GM18502 (cell line): ENCODE results near the gene MYLK.

Experiments used
- ATAC-seq: cut with Tn5 transposase; IDR thresholded peaks from one replicate; pipeline ENCODE4 v1.9.1; 2021; ENCODE audit warnings: mild to moderate bottlenecking; ENCODE audit not compliant: unreplicated experiment, poor library complexity

MYLK gene

DNA sequence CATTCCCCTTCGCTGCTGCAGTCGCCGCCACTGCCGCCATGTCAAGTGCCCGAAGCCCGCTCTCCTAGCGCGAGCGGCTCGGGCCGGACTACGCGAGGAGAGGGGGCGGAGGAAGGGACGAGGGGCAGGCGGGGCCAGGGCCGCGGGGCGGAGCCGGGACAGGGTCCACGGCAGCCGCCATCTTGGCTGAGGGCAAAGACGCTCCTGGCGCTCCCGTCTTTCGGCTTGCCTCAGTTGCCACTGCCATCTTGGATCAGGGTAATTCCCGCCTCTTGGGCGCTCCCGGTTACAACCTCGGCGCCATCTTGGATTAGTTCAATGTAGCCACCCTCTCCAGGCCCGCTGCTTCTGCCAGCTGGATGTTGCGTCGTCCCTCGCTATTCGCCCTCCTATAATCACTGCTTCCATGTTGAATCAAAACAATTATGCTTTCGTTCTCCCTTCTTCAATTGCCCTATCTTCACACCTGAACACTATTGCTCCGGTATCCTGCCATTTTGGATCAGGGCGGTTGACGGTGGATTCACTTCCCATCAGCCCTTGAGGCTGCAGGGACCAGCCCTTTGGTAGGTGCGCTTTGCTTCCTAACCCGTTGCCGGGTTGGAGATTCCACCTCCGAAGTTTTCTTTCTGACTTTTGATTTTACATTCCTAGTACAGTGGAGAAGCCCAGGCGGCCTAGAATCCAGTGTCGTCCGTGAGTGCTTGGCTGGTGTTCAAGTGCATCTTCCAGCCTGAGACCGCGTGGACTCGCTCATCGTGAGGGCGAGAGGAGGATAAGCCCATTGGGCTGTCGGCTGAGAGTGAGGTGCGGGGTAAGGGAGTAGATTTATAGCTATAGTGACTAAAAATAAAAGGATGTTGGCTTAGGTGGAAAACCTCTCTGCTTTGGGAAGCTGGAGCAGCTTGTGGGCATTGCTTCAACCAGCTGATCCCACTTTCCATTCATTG lies 298.9 kb downstream of the MYLK start, which contains the start of gene HACD2:
TSS of gene HACD2 (minus strand) at position 66 of the 950 bp plus-strand sequence. CDS start at position 40, 26 bp downstream.
- peak; percentile 90 for ATAC-seq

DNA sequence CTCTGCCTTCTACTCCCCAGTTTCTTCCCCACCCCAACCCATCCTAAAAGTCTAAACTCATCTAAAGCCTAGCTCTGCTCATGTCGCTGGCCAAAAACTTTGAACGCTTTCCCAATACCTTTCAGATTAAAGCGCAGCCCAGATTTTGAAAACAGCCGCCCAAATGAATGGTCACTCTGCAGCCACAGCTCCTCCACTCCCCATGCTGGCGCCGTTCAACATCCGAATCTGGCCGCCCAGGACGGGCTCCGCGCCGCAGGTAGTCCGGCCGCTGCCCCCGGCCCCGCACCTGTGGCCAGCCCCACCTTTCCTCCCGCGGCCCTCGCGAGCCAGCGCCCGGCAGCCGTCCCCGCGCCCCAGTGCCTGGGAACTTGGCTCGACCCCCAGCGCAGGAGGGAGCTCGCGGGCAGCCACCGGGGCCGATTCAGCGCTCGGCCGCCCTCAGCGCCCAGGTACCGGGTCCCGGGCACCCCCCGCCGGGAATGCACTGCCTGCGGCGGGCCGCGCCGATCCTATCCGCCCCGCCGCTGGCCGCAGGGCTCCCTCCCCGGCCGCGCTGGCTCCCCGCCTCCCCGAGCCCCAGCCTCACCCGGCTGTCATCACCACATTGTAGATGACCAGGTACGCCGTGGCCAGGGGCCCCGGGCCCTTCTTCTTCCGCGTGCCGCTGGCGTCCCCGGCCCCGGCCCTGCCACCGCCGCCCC lies 299.7 kb downstream of the MYLK start:
- ATAC-seq, result peak; percentile 39

- ATAC-seq, result no peak
Measured at GRCh38 chr3:123583561-123583960, 300.6 kb downstream of the MYLK start.

DNA sequence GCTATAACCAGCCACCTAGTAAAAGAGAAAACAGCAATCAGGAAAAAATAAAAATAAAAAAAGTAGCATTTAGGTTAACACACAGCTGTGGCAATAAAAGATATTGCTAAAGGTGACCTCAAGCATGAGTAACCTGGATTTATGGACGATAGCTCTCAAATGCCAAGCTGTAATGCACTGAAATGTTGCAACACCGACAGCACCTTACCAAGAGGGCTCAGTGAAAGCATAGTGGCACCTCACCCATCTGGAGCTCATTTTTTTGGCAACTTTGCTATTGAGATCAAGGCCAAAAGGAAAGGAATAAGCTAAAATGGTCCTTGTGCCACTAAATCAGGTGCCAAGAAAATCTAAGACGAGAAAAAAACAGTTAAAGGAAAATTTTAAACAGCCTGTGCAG lies 301.8 kb downstream of the MYLK start:
- ATAC-seq, result no peak

- ATAC-seq, result peak; percentile 69
Measured at GRCh38 chr3:123576122-123576521, 308.0 kb downstream of the MYLK start.

GRCh38 chr3:123571973-123572365 lies 312.2 kb downstream of the MYLK start:
- no peak for ATAC-seq

- ATAC-seq, result no peak
Measured at GRCh38 chr3:123571264-123571972, 312.7 kb downstream of the MYLK start.

- ATAC-seq, result no peak
Measured at GRCh38 chr3:123568875-123569274, 315.3 kb downstream of the MYLK start.

GRCh38 chr3:123568034-123568433 lies 316.1 kb downstream of the MYLK start:
- ATAC-seq, result no peak

GRCh38 chr3:123564056-123564455 lies 320.1 kb downstream of the MYLK start:
- ATAC-seq, result no peak

DNA sequence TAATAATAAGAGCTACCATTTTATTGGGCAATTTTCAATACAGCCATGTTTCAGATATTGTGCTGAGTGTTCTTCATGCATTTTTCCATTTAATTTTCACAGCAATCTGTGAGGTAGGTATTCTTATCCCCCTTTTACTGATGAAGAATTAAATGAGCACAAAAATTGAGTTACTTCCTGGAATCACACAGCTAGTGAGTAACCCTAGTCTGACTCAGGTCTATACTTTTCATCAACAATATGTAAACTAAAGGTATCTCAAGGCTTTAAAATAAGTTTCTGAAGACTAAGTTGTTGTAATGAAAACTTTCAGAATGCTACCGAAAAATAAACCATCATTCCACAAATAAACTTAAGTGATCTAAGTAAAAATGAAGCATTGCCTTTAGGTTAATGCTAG lies 321.6 kb downstream of the MYLK start:
- ATAC-seq, result no peak

DNA sequence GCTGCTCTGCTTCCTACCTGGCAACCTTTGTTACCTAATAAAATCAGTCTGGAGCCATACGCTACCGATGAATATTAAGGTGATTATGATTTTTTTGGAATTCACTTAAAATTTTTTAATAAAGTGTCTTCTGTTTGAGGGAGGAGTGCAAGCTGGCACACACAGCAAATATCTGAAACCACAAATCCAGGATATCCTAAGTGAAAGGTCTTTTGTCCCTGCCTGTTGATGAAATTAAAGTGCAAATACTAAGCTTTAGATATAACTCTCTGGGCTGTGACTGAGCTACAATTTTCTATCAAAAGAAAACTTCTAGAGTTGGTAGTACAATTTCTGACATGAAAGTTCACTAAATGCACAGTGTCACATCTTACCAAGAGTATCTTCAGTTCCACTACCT lies 322.9 kb downstream of the MYLK start:
- no peak for ATAC-seq
